Activated CD4-positive, alpha-beta memory T cell treated with anti-CD3 and anti-CD28 coated beads for 36 hours (primary cell): ENCODE results near the gene MRPL21. TPM values are rescaled to one million over a fixed set of nuclear protein-coding genes. Genes with fewer than 3 reads are reported as not detected.

Experiments
- total RNA-seq, 2 experiments: library from RNA; stranded (reverse); gene quantifications; one replicate each; pipeline ENCODE4 v1.2.3, GENCODE V29; 2021

The MRPL21 gene
- total RNA-seq, 2 experiments from 2014 or later = 80.7 to 86.0 TPM

Other genes starting within 250 kb of the MRPL21 start
- 1 to 10 TPM in 1 of 2 experiments, under 1 TPM in 1; 0.97 to 1.3 TPM for gene GAL, start 219.3 kb downstream of the MRPL21 start, total RNA-seq
- 1 to 10 TPM; 6.6 to 7.3 TPM for gene TESMIN, start 152.3 kb downstream of the MRPL21 start, total RNA-seq
- 10 to 100 TPM; 28.8 to 32.9 TPM for gene CPT1A, start 61.9 kb downstream of the MRPL21 start, total RNA-seq
- gene IGHMBP2, start 59 bp upstream of the MRPL21 start, total RNA-seq = 10 to 100 TPM; 24.4 to 24.8 TPM
- gene MRGPRD, start 77.2 kb upstream of the MRPL21 start, total RNA-seq = not detected
- gene MRGPRF, start 109.4 kb upstream of the MRPL21 start, total RNA-seq = not detected
- 10 to 100 TPM; 12.0 to 12.8 TPM for gene TPCN2, start 145.1 kb upstream of the MRPL21 start, total RNA-seq